Cardiac muscle cell (in vitro differentiated cells and primary cell): Measurements from ENCODE around the gene NEUROD1. TPM values are rescaled to one million over a fixed set of nuclear protein-coding genes. Genes with fewer than 3 reads are reported as not detected.
A peak's percentile ranks its signal among the peaks of the same experiment; 100 is the strongest.

ENCODE experiments used
- DNase-seq, 2 donors: peaks; one replicate each; pipeline versions ENCODE4 v3.0.0 to v3.0.0-alpha.2; 2010 to 2017; ENCODE audit warnings: low read depth in 1 of 2, low spot score in 1 of 2
- H3K27ac ChIP-seq: fragments of 200-600 bp; sonication (generic); 2 replicates; pipeline ENCODE4 v1.5.1; 2016
- H3K27me3 ChIP-seq: fragments of 200-600 bp; sonication (generic); 2 replicates; pipeline ENCODE4 v1.6.0; 2016; ENCODE audit warnings: control low read depth
- H3K36me3 ChIP-seq: fragments of 200-600 bp; sonication (generic); 2 replicates; pipeline ENCODE4 v1.5.1; 2016; ENCODE audit warnings: control low read depth
- H3K4me1 ChIP-seq: fragments of 200-600 bp; sonication (generic); 2 replicates; pipeline ENCODE4 v1.8.1; 2017; ENCODE audit warnings: low read depth, mild to moderate bottlenecking, mixed run types
- H3K4me3 ChIP-seq: fragments of 200-600 bp; sonication (generic); 2 replicates; pipeline ENCODE4 v1.5.1; 2016; ENCODE audit warnings: mild to moderate bottlenecking
- H3K9me3 ChIP-seq: fragments of 200-600 bp; sonication (generic); 2 replicates; pipeline ENCODE4 v1.5.1; 2017; ENCODE audit warnings: low read depth, mild to moderate bottlenecking, control low read depth
- polyA plus RNA-seq: library from polyadenylated mRNA; unstranded; fragments of >200 nt; fragmentation: Nextera tagmentation; extraction: Ambion mirVana; gene quantifications from 2 replicates; pipeline ENCODE4 v1.2.1, GENCODE V29; 2016
- total RNA-seq: library from RNA; depleted of rRNA; stranded (reverse); fragments of >200 nt; gene quantifications from 2 replicates; pipeline ENCODE4 v1.2.3, GENCODE V29; 2016
- TF ChIP-seq, protein P1 (sequence below): IDR thresholded peaks from 2 replicates; pipeline ENCODE4 v1.5.1; 2012; ENCODE audit warnings: low read depth, mild to moderate bottlenecking, low read length

Gene NEUROD1
- total and polyA plus RNA-seq, 2 experiments from 2014 or later, result not detected

DNA sequence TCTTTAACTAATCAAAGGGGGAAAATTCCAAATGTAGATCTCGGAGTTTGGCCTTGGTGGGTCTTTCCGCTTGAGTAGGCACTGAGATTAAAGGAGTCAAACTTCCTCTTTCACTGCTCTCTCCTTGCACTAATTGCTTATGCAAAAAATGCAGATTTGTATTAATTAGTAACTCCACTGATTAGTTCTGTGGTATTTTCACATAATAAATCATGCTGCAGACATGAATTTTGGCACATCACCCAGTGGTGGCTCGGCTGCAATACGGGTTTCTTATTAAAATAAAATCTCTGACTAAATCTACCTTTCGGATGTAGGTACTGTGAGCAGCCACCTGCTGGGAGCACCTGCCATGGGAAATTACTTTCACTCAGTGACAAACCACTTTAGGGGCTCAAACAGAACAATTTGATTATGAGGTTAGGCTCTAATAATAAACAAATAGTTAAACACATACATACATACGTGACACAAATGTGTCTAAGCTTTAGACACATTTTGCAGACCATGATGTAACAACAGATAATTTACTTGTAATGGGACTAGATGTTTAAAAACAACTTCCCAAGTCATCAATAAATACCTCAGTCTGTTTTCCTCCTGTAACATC lies 6.4 kb upstream of the NEUROD1 start:
- TF ChIP-seq, protein P1, sequence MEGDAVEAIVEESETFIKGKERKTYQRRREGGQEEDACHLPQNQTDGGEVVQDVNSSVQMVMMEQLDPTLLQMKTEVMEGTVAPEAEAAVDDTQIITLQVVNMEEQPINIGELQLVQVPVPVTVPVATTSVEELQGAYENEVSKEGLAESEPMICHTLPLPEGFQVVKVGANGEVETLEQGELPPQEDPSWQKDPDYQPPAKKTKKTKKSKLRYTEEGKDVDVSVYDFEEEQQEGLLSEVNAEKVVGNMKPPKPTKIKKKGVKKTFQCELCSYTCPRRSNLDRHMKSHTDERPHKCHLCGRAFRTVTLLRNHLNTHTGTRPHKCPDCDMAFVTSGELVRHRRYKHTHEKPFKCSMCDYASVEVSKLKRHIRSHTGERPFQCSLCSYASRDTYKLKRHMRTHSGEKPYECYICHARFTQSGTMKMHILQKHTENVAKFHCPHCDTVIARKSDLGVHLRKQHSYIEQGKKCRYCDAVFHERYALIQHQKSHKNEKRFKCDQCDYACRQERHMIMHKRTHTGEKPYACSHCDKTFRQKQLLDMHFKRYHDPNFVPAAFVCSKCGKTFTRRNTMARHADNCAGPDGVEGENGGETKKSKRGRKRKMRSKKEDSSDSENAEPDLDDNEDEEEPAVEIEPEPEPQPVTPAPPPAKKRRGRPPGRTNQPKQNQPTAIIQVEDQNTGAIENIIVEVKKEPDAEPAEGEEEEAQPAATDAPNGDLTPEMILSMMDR, result no peak
- H3K4me1 ChIP-seq, result peaks cover 3% of the 10 kb centered on the region
- H3K27ac ChIP-seq, result no peak overlapping the region
- no peaks in the 10 kb centered on the region for H3K36me3 ChIP-seq
- H3K4me3 ChIP-seq, result no peak overlapping the region
- no peak for DNase-seq
- H3K9me3 ChIP-seq, result no peaks in the 10 kb centered on the region
- H3K27me3 ChIP-seq, result peaks cover 91% of the 10 kb centered on the region

DNA sequence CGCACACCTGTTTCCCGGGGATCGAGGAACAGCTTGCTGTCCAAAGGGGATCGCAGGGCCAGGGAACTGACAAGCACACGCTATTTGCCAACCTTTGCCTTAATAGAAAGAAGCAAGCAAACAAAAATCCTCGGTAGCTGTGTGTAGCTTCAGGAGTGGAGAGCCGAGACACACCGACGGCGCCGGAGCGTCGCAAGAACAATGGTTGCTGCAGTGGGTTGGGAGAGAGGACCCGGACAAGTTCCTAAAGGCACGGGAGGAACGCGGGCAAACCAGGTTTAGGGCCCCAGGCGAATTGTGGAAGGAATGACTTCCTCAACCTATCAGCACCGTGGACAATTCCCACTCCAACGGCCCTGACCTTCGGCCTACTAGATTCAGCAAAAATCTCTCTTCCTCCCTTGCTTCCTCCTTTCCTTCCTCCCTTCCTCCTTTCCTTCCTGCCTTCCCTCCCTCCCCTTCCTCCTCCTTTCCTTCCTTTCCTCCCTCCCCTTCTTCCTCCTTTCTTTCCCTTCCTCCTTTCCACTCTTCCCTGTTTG lies 4.9 kb upstream of the NEUROD1 start:
- Histone ChIP-seq H3K27me3 (peaks cover 100% of the 10 kb centered on the region), H3K9me3 (no peaks in the 10 kb centered on the region), H3K27ac (no peak overlapping the region), H3K36me3 (no peaks in the 10 kb centered on the region), H3K4me3 (no peak overlapping the region), H3K4me1 (peaks cover 6% of the 10 kb centered on the region)
- DNase-seq, result peak; percentile 26 to 69
- TF ChIP-seq, protein P1, result no peak

DNA sequence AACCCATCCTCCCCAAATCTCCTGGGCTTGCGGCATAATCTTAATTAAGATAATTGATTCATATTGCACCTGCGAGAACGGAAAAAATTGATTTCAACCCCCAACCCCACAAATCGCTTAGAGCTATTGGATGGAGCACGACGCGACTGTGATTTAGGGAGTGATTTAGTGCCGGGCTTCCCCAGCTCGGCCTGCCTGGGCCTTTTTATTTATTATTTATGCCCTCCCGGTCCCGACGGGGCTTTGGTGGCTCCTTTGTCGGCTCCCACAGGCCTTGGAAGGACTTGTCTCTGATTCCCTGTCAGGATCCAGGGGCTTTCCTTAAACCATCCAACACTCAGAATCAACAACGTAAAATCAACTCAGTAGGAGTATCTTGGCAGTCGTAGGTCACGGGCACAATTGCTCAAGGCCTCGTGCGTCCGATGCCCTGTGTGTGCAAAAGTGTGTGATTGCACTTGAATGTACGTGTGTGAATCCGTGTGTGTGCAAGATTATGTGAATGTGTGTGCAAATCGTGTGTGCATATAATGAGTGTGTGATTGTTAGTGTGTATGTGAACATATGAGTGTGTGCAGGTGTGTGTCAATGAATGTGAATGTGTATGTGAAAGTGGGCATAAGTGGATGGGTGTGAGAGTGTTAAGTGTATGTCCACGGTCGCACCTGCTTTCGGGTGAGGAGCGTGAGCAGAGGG lies 4.3 kb upstream of the NEUROD1 start:
- Histone ChIP-seq H3K4me3 (no peak overlapping the region), H3K9me3 (no peaks in the 10 kb centered on the region), H3K36me3 (no peaks in the 10 kb centered on the region), H3K27me3 (peaks cover 100% of the 10 kb centered on the region), H3K4me1 (peaks cover 6% of the 10 kb centered on the region), H3K27ac (no peak overlapping the region)
- TF ChIP-seq, protein P1, result no peak
- no peak for DNase-seq

DNA sequence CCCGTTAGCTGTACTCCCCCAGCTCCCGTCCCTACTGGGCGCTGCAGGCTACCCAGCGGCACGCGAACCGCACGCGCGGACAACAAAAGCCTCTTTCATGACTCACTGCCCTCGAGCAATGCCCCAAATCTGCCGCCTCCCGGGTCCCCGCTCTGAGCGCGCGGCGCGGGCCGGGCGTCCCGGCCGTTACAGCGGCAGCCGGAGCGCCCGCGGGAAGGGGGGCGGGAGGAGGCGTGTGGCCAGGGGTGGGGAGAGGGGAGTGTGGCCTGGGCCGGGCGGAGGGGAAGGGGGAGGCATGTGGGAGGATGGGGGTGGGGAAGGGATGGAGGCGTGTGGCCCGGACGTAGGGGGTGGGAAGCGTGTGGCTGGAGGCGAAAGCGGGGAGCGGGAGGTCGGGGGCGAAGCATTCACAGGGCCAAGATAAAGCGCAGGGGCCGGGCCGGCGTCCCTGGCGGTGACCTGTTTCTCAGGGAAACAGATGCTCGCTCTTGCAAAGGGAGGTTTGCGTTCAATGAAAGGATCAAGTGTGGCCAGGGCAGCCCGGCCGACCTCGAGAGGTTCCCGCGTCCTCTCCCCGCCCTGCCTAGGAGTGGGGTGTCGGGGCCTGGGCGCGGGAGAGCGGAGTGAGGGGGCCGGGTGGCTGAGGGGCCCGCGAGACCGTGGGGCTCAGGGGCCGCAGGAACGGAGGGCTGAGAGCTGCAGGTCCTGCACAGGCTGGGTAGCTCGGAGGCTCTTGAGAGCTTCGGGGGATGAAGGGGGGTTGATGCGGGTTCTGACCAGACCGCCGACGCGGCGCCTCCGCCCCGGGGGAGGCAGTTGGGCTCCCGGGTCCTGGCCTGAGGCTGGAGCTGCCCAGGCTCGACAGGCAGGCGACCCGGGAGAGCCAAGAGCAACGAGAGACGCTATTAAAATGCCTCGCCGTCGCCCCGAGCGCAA lies 3.5 kb upstream of the NEUROD1 start:
- Histone ChIP-seq H3K36me3 (no peaks in the 10 kb centered on the region), H3K9me3 (no peaks in the 10 kb centered on the region), H3K4me3 (peak overlapping the region; percentile 6), H3K27me3 (peaks cover 100% of the 10 kb centered on the region), H3K27ac (no peak overlapping the region), H3K4me1 (peaks cover 6% of the 10 kb centered on the region)
- TF ChIP-seq, protein P1, result no peak
- peak; percentile 5 to 34 for DNase-seq

DNA sequence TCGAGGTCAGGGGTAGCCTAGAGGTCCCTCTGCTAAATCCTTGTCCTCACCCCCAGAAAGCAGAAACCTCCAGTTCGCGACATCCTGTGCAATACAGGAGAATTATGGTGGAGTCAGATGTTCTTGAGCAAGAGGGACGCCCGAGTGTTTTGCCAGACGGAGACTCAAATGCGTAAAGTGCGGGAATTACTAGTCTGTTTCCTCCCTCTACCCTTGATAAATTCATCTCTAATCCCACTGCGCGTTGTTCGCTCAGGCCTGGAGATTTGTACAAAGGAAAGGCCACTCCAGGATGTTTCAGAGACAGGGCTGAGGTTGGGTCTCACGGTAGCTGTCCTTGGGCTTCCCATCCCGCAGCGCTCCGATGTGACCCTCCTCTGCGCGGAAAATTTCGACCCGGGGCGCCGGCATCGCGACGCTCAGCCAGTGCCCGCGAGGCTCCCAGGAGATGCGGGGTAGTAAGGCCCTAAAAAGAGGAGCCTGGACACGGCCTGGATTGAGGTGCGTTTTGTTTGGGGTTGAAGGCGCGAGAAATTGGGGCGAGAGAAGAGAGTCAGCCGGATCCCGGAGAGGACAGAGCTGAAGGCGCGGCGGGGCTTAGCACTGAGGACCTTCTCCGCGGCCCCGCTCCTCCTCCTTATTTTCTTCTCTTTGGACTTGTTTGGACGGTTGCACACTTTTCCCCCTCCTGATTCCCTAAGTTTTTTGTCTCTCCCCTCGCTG lies 2.6 kb upstream of the NEUROD1 start:
- H3K4me1 ChIP-seq, result peaks cover 6% of the 10 kb centered on the region

More for the DNA sequence above, 2.6 kb upstream of the NEUROD1 start:
- no peaks in the 10 kb centered on the region for H3K9me3 ChIP-seq
- no peak overlapping the region for H3K27ac ChIP-seq
- no peaks in the 10 kb centered on the region for H3K36me3 ChIP-seq
- H3K27me3 ChIP-seq, result peaks cover 100% of the 10 kb centered on the region
- TF ChIP-seq, protein P1, result no peak
- H3K4me3 ChIP-seq, result peak overlapping the region; percentile 6
- no peak for DNase-seq
